GM18909 (cell line): Measurements from ENCODE around the gene SYT5.
"Not testable (repeated sequence)": the region's sequence is repeated elsewhere in the genome, so short reads cannot be mapped to it uniquely, and the experiment has no call there.

Experiments used
- ATAC-seq: cut with Tn5 transposase; IDR thresholded peaks from one replicate; pipeline ENCODE4 v1.9.1; 2021; ENCODE audit warnings: mild to moderate bottlenecking; ENCODE audit not compliant: unreplicated experiment, poor library complexity

SYT5 gene

GRCh38 chr19:55179606-55180484 lies at the start of gene SYT5:
Gene SYT5 (minus strand): TSS chr19:55180289. CDS start chr19:55179041, 1,248 bp downstream.
- no peak for ATAC-seq

GRCh38 chr19:55229789-55230182 lies 49.7 kb upstream of the SYT5 start:
- ATAC-seq: no peak

GRCh38 chr19:55229145-55229788 lies 49.2 kb upstream of the SYT5 start:
- no peak for ATAC-seq

DNA sequence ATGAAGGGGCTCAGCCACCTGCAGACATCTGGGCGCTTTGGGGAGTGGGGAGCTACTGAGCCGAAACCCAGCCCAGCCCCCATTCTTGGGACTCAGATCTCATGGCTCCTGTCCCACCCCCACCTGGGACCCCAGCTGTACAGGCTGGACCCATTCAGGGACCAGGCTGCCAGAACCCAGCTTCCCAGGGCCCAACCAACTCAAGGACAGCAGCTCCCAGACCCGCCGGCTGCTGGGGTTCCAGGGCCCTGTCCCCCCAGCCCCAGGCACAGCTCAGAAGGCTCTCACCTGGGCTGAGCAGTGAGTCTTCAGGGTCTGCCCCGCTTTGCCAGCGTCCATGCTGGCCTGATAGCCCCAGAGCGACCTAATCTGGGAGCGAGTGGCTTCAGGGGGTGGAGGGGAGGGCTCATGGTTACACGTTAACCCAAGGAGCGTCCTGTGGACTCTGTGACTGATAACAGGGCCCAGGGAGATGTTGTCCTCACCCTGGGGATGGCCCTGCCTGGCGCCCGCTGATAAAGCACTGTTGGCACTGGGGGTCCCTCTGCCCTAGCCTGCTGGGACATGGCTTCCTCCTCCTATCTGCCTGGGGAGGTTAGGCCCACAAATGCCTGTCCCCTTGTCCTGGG lies 48.4 kb upstream of the SYT5 start, which contains the start of gene TMEM86B:
TMEM86B (minus strand) TSS at position 361 of the 629 bp plus-strand sequence; CDS start at position 339, 22 bp downstream.
- no peak for ATAC-seq

- no peak for ATAC-seq
Observed at GRCh38 chr19:55228015-55228391, 47.9 kb upstream of the SYT5 start.

DNA sequence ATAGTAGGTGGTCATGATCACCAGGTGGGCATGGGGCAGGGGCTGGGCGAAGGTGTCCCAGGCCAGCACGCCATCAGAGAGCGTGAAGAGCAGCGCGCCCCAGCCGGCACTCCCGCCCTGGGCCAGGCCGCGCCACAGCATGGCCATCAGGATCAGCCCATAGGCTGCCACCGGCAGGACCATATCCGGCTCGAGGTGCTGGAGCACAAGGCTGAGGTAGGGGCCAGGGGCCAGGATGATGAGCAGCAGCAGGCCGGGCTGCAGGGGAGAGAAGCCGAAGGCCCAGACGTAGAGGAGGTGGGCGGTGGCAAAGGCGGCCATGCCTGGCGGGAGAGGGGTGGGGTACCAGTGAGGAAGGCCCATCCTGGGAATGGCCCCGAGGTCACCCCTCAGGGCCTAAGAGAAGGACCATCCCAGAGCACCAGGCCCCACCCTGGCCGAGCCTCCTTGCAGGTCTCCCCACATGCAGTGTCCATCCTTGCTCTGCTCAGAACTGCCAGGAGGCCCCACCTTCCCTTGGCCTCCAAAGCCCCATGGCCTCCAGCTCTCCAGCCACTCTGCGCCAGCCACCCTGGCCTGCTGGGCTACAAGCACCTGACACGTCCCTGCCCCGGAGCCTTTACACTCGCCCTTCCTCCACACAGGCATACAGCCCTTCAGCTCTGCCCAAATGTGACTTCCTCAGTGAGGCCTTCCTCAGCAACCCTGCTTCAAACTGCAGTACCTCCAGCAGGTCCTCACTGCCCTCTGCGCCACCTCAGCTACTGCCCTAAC lies 47.3 kb upstream of the SYT5 start:
- no peak for ATAC-seq

- ATAC-seq: no peak
Observed at GRCh38 chr19:55226788-55227187, 46.7 kb upstream of the SYT5 start.

GRCh38 chr19:55226273-55226672 lies 46.2 kb upstream of the SYT5 start:
- no peak for ATAC-seq

DNA sequence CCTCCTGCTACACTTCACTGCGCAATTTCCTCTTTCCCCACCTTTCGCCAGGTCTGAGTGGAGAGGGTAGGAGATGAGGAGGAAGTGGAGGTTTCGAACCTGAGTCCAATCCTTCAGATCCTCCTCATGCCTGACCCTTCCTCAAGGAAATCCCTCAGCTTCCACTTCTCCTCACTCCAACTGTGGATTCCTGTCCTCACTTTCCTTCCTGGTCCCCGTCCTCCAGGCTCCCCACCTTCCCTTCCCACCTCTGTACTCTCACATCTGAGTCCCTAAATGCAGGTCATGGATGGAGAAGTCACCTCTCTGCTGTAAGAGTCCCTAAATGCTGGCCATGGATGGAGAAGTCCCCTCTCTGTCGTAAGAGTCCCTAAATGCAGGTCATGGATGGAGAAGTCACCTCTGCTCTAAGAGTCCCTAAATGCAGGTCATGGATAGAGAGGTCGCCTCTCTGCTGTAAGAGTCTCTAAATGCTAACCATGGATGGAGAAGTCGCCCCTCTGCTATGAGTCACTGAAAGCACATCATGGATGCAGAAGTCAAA lies 45.4 kb upstream of the SYT5 start:
- ATAC-seq: no peak

- not testable (repeated sequence) for ATAC-seq
Observed at GRCh38 chr19:55224679-55225414, 44.8 kb upstream of the SYT5 start.

- no peak for ATAC-seq
Observed at GRCh38 chr19:55224038-55224665, 44.1 kb upstream of the SYT5 start.

DNA sequence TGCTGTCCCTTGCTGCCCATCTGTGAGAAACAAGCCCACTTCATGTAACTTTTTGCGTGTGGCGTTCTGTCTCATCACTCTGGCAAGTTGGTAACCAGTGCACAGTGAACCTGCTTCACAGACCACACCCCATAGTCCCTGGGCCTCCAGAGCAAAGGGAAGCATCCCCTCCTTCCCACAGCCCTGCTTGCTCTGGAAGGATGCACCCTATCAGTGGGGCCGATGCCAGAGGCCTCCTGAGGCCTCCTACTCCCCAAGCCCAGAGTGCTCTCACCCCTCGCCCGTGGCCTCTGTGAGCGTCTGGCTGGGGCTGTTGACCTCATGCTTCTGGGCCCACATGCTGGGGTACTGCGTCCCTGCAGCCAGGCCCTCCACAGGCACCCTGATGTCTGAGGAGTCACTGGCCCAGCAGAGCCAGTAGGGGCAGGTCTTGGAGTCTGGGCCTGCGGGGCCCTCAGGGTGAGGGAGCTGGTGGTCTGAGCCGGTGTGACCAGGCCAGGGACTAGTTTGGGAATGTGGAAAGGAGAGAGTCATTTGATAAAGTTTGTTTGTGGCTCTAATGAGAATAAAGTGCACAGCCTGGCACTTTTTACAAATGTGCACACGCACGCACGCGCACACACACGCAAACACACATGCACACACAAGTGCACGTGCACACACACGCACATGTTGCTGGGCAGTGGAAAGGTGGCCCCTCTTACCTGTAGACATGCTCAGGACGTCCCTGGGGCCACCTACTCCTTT lies 43.4 kb upstream of the SYT5 start:
- ATAC-seq: no peak

GRCh38 chr19:55220525-55220924 lies 40.4 kb upstream of the SYT5 start:
- no peak for ATAC-seq

- no peak for ATAC-seq
Observed at GRCh38 chr19:55216461-55217198, 36.5 kb upstream of the SYT5 start.

- no peak for ATAC-seq
Observed at GRCh38 chr19:55213547-55213946, 33.5 kb upstream of the SYT5 start.

DNA sequence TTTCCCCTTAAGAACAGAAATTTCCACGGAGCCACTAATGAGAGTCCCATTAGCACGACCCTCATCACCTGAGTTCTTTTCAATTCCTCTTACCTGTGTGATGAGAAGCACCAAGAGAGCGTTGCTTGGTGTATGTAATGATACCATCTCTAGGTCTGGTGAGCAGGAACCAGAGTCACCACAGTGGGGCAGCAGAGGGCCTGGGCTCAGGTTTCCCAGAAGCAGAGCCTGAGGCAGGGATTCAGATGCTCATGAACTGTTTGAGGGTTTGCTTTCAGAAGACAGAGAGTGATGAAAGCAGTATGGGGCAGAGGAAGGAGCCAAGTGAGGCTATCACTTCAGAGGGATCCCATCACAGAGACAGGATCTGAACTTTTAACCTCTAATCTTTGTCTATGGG lies 32.4 kb upstream of the SYT5 start:
- ATAC-seq: no peak

GRCh38 chr19:55209693-55210472 lies 29.8 kb upstream of the SYT5 start:
- ATAC-seq: no peak
